GM21528 (cell line): ENCODE measurements around the gene BBIP1.

ENCODE experiments used
- ATAC-seq: cut with Tn5 transposase; IDR thresholded peaks from one replicate; pipeline ENCODE4 v1.9.1; 2021; ENCODE audit warnings: mild to moderate bottlenecking, moderate library complexity; ENCODE audit not compliant: unreplicated experiment, low FRiP score

The BBIP1 gene

DNA sequence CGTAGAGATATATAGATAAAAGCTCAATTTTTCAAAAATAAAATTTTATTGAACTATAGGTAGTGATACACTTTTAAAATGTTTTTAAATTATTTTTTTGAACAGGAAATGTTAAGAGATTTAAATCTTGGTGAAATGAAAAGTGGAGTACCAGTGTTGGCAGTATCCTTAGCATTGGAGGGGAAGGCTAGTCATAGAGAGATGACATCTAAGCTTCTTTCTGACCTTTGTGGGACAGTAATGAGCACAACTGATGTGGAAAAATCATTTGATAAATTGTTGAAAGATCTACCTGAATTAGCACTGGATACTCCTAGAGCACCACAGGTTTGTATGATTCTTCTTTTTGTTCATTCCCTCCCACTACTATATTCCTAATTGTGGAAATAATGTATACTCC is 31.4 kb downstream of the BBIP1 start:
- no peak for ATAC-seq

- ATAC-seq, result no peak
Observed at GRCh38 chr10:110885932-110886674, 32.9 kb downstream of the BBIP1 start.

- ATAC-seq, result no peak
Observed at GRCh38 chr10:110883924-110884323, 35.1 kb downstream of the BBIP1 start.

DNA sequence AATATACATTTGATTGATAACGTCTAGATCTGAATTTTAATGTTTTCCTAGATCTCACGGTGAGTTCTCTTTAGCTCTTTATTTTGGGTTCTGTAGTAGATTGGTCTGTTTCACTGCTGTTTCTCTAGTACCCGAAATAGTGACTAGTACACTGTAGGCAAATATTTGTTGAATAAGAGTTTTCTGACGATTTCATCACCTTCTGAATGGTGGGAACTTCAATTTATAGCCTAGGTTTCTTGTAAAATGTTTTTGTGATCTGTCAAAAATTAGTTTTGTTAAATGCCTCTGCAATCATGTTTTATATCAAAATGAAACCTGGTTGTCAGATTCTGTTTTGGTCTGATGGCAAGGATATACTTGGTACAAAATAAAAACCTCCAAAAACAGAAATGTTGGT is 37.1 kb downstream of the BBIP1 start:
- ATAC-seq, result no peak

- no peak for ATAC-seq
Observed at GRCh38 chr10:110881247-110881646, 37.7 kb downstream of the BBIP1 start.

DNA sequence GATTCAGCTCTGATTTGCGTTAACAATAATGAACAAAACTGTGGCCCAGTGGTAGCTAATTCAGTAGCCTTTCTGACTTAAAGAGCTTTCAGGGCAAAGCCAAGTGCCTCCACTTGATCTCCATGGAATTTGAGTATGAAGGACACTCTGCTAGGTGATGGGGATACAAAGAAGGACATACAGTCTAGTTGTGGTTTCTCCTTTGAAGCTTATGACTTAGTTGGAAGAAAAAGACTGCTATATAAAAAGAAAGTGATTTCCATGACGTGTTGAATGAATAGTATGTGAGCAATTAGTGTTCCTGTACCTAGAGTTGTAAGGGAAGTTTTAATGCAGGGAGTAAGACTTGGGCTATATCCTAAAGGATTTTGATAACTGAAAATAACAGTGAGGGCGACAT is 39.0 kb downstream of the BBIP1 start:
- ATAC-seq, result no peak

GRCh38 chr10:110876788-110877187 is 42.2 kb downstream of the BBIP1 start:
- no peak for ATAC-seq

GRCh38 chr10:110876000-110876399 is 43.0 kb downstream of the BBIP1 start:
- ATAC-seq, result no peak

DNA sequence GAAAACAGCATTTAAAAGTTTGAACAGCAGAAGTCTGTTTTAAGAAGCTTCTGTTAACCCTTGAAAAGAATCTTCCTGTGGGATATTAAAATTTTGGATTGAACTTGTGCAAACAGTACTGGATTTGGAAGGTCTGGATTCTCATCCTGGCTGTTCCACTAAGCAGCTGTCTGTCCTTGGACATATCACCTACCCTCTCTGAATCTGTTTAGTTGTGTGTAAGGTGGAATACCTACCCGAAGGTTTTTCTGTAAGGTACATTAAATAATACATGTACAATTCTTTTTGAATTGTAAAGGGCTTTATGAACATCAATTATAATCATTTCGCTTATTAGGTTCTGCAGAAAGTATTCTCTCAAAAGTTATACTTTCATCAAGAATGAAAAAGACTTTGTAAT is 45.0 kb downstream of the BBIP1 start:
- no peak for ATAC-seq

DNA sequence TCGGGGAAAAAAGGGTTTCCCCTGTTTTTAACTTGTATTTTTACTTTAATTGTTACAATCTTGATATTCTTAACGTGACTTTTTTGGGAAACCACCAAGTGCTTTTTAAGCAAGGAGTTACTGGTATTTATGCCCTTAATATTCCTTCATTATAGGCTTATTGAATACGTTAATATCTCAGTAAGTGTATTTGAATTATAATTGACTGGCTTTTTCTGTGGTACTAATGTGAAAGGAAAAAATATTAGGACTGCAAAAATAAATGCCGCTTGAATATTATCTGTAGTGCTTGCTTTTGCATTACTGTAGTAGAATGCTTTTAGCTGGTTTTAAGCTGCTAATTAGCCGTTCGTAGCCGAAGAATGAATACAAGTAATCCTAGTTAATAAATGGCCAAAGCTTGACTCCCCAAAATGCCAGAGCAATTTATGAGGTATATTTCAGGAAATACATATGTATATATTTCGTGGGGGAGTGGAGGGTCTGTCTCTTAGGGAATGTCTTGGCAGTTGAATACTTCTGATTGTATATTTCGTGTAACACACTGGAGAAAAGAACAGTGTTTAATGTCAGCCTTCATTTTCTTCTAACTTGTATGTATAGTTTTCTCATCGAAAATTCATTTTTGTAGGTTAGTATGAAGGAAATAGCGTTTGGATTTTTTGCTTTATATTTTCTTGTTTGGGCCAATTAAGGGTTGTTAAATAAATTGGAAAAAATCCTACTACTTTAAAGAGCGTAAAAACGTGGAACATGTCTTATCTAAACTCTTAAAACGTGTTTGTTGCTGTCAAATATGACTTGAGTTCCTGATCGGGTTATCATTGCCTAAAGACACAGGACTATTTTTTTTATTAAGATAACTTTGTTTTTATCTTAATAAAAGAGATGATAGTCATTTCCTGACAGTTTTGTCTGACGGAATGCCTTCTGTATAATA is 45.7 kb downstream of the BBIP1 start:
- no peak for ATAC-seq

DNA sequence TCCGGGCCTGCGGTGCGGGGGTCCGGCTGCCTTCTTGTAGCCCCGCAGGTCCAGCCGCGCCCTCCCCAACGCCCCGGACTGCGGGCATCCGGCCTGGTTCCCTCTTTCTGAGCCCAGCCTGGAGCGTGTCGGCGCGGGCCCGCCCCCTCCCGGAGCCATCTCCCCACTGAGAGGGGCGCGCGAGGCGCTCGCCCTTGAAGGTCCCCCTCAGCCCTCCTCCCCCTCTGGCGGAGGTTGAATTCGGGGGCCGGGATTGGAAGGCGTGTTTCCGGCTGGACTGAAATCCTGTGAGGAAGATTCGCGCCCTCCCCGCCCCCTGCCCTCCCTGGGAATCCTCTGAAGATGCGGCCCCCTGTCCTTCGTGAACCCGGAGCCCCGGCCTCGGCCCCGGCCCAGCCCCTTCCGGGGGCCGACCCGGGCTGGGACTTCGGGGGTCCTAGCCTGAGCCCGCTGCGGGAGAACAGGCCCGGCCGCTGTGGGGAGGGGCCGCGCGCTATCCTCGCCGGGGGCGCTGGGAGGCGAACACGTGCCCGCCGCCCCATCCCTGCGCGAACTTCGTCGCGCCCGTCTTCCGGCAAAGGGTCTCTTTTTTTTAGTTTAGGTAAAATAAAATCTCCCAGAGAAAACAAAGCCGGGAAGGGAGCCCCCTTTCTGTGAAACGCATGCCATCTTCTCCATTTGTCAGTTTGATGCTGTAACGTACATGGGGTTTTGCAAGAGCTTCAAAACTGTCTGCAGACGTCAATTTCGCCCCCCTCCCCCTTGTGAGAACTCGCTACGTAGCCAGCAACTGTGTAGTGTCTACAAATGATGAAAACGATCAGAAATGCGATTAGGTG is 46.6 kb downstream of the BBIP1 start:
- ATAC-seq, result peak; percentile 55

GRCh38 chr10:110871298-110872084 is 47.5 kb downstream of the BBIP1 start, which contains the start of gene PDCD4:
Gene PDCD4, plus strand, starts transcription at chr10:110871928. Its CDS starts 4,100 bp downstream, at chr10:110876028.
- peak; percentile 74 for ATAC-seq

DNA sequence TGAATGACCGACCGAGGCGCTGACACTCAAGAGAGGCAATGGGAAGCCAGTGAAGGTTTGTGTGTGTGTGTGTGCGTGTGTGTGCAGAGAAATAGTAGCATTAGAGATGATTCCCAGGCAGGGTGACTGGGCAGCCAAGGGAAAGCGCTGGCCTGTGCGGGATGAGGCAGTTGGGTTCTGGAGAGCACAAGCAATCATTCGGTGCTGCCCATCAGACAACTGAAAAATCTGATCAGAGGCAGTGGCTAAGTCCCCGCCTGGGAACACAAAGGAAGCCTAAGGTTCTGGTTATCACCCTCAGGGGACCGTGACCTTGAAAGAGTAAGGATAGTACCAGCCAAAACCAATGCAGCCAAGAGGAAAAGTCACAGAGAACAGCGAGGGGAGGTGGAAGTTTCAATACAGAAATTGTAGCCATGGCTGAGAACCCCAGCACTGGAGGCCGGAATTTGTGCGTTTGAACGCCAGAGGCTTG is 48.1 kb downstream of the BBIP1 start:
- ATAC-seq, result no peak

DNA sequence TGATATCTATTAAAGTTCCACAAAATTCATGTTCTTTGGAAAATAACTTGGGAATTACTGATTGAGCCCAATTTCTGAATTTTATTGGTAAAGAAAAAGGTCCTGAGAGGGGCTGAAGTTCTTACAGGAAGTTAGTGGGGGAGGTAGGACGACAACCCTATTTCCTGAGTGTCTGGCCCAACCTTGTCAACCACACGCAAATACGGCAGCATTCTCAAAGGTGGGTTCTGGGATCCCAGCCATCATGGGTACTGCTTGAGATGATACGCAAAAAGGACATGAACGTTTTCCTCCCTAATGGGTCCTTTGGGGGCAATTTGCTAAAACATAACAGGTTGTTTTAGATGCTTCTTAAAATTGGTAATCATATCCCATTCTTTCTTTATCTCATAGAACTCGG is 50.0 kb downstream of the BBIP1 start:
- no peak for ATAC-seq

GRCh38 chr10:110867807-110868465 is 51.0 kb downstream of the BBIP1 start:
- ATAC-seq, result no peak

- peak; percentile 26 for ATAC-seq
Observed at GRCh38 chr10:110867011-110867806, 51.8 kb downstream of the BBIP1 start.

- ATAC-seq, result peak; percentile 23
Observed at GRCh38 chr10:110865809-110866482, 53.0 kb downstream of the BBIP1 start.
